ENCODE measurements around the gene SH2D4B. TPM values are rescaled to one million over a fixed set of nuclear protein-coding genes. Genes with fewer than 3 reads are reported as not detected.
A peak's percentile ranks its signal among the peaks of the same experiment; 100 is the strongest.

Gene SH2D4B
- total and polyA plus RNA-seq, 2 of the 13 experiments (the other 11 are each of a cell fraction or from before 2014, with no cell fraction given): not detected

DNA sequence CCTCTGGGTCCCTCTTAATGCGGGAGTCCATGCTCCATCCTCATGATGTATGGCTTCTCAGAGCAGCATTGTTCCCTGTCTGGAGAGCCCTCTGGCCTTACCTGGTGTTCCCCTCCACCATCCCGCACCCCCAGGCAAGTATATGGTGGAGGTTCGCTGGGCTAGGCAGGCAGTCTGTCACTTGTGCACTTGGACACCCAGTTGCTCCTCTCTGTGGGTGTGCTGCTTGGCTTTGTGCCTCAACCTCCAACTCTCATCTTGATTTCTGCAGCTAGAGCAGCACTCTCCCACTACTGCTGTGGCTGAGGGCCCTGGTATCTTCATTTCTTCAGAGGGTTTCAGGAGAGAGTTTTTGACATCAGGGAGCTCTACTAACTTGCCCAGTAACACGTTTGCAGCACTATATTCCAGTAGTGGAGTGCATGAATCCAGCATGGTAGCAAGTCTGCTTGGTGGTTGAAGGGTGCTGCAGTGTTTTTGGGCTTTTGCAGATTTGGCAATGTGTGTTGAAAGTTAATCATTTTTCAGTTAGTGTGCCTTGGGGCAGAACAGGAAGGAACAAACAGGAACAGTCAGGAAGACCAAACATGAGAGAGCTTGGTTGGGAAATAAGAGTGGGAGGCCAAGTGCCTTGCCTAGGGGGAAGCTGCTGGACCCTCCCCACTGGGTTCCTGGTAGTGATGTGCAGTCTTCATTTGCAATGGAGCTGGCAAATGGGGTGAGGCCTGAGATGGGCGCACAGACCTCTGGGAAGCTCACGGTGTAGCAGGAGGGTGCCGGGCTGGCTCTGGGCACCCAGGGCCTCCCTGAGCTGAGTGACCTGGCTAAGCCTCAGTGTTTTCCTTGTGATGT lies 46.2 kb upstream of the SH2D4B start (continued):
- TF ChIP-seq, protein P1, sequence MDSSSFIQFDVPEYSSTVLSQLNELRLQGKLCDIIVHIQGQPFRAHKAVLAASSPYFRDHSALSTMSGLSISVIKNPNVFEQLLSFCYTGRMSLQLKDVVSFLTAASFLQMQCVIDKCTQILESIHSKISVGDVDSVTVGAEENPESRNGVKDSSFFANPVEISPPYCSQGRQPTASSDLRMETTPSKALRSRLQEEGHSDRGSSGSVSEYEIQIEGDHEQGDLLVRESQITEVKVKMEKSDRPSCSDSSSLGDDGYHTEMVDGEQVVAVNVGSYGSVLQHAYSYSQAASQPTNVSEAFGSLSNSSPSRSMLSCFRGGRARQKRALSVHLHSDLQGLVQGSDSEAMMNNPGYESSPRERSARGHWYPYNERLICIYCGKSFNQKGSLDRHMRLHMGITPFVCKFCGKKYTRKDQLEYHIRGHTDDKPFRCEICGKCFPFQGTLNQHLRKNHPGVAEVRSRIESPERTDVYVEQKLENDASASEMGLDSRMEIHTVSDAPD (CRISPR knock-in tag; IDR thresholded peaks at IDR 0.05): 0 out of 2 replicates have a peak, but pooled peaks have one; percentile 21
- TF ChIP-seq RXRB (CRISPR knock-in tag; IDR thresholded peaks at IDR 0.05; ENCODE audit: borderline replicate concordance): peak; percentile 77
- no peak for TF ChIP-seq MBNL3 (CRISPR knock-in tag; conservative IDR thresholded peaks at IDR 0.05)
- TF ChIP-seq PHF21A (CRISPR knock-in tag; IDR thresholded peaks at IDR 0.05): peak; percentile 88
- peak; percentile 40; the same call in 1 of the 2 replicates for TF ChIP-seq ZNF331 (CRISPR knock-in tag; IDR thresholded peaks at IDR 0.05)
- TF ChIP-seq THAP11 (CRISPR knock-in tag; IDR thresholded peaks at IDR 0.05): peak; percentile 68
- peak; percentile 61; the same call in 1 of the 2 replicates for TF ChIP-seq CREM (IDR thresholded peaks at IDR 0.05)
- TF ChIP-seq CREM (CRISPR knock-in tag; IDR thresholded peaks at IDR 0.05): no peak
- TF ChIP-seq, protein P2, sequence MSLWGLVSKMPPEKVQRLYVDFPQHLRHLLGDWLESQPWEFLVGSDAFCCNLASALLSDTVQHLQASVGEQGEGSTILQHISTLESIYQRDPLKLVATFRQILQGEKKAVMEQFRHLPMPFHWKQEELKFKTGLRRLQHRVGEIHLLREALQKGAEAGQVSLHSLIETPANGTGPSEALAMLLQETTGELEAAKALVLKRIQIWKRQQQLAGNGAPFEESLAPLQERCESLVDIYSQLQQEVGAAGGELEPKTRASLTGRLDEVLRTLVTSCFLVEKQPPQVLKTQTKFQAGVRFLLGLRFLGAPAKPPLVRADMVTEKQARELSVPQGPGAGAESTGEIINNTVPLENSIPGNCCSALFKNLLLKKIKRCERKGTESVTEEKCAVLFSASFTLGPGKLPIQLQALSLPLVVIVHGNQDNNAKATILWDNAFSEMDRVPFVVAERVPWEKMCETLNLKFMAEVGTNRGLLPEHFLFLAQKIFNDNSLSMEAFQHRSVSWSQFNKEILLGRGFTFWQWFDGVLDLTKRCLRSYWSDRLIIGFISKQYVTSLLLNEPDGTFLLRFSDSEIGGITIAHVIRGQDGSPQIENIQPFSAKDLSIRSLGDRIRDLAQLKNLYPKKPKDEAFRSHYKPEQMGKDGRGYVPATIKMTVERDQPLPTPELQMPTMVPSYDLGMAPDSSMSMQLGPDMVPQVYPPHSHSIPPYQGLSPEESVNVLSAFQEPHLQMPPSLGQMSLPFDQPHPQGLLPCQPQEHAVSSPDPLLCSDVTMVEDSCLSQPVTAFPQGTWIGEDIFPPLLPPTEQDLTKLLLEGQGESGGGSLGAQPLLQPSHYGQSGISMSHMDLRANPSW (CRISPR knock-in tag; IDR thresholded peaks at IDR 0.05; ENCODE audit: borderline replicate concordance): no peak
- peak; percentile 95 for TF ChIP-seq MED13 (CRISPR knock-in tag; IDR thresholded peaks at IDR 0.05)
- TF ChIP-seq, protein P3, sequence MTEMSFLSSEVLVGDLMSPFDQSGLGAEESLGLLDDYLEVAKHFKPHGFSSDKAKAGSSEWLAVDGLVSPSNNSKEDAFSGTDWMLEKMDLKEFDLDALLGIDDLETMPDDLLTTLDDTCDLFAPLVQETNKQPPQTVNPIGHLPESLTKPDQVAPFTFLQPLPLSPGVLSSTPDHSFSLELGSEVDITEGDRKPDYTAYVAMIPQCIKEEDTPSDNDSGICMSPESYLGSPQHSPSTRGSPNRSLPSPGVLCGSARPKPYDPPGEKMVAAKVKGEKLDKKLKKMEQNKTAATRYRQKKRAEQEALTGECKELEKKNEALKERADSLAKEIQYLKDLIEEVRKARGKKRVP (CRISPR knock-in tag; IDR thresholded peaks at IDR 0.05): 0 out of 4 replicates have a peak, but pooled peaks of 1 of the 2 experiments have one; percentile 57
- peak; percentile 56; the same call in 1 of the 2 replicates for TF ChIP-seq ZNF431 (CRISPR knock-in tag; IDR thresholded peaks at IDR 0.05; ENCODE audit: borderline replicate concordance, low read depth)
- no peak for TF ChIP-seq RARG (CRISPR knock-in tag; IDR thresholded peaks at IDR 0.05; ENCODE audit: low read depth)
- TF ChIP-seq SOX6 (IDR thresholded peaks at IDR 0.05): no peak
- peak; percentile 64; the same call in 1 of the 2 replicates for TF ChIP-seq SOX6 (CRISPR knock-in tag; IDR thresholded peaks at IDR 0.05)
- TF ChIP-seq, protein P4, sequence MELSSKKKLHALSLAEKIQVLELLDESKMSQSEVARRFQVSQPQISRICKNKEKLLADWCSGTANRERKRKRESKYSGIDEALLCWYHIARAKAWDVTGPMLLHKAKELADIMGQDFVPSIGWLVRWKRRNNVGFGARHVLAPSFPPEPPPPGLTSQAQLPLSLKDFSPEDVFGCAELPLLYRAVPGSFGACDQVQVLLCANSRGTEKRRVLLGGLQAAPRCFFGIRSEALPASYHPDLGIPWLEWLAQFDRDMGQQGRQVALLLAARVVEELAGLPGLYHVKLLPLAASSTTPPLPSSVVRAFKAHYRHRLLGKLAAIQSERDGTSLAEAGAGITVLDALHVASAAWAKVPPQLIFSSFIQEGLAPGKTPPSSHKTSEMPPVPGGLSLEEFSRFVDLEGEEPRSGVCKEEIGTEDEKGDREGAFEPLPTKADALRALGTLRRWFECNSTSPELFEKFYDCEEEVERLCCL (CRISPR knock-in tag; IDR thresholded peaks at IDR 0.05; ENCODE audit: borderline replicate concordance): 0 out of 2 replicates have a peak, but pooled peaks have one; percentile 69
- 0 out of 2 replicates have a peak, but pooled peaks have one; percentile 56 for TF ChIP-seq ZNF790 (CRISPR knock-in tag; IDR thresholded peaks at IDR 0.05; ENCODE audit: borderline replicate concordance)
- peak; percentile 64; the same call in 1 of the 2 replicates for TF ChIP-seq HOXD1 (CRISPR knock-in tag; IDR thresholded peaks at IDR 0.05)
- TF ChIP-seq ZNF549 (CRISPR knock-in tag; IDR thresholded peaks at IDR 0.05): no peak
- TF ChIP-seq RFXAP (CRISPR knock-in tag; IDR thresholded peaks at IDR 0.05; ENCODE audit: borderline replicate concordance): 0 out of 2 replicates have a peak, but pooled peaks have one; percentile 30
- TF ChIP-seq, protein P5, sequence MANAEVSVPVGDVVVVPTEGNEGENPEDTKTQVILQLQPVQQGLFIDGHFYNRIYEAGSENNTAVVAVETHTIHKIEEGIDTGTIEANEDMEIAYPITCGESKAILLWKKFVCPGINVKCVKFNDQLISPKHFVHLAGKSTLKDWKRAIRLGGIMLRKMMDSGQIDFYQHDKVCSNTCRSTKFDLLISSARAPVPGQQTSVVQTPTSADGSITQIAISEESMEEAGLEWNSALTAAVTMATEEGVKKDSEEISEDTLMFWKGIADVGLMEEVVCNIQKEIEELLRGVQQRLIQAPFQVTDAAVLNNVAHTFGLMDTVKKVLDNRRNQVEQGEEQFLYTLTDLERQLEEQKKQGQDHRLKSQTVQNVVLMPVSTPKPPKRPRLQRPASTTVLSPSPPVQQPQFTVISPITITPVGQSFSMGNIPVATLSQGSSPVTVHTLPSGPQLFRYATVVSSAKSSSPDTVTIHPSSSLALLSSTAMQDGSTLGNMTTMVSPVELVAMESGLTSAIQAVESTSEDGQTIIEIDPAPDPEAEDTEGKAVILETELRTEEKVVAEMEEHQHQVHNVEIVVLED (CRISPR knock-in tag; IDR thresholded peaks at IDR 0.05; ENCODE audit: borderline replicate concordance): no peak

All from HepG2 (cell line).